HEK293T (cell line): ENCODE results near the gene MEAK7.

Experiments used
- CTCF ChIA-PET: fragments of 350-600 bp; formaldehyde crosslinking; extraction: SDS; loops from one replicate; lab custom pipeline; 2021; ENCODE audit warnings: antibody characterized with exemption, inconsistent platforms; lab: Yijun Ruan, JAX
- POLR2A ChIA-PET: fragments of 350-600 bp; formaldehyde crosslinking; extraction: SDS; loops from one replicate; lab custom pipeline; 2020; ENCODE audit warnings: antibody characterized with exemption, inconsistent platforms; lab: Yijun Ruan, JAX
- DNase-seq: peaks from one replicate; pipeline ENCODE4 v3.0.0; 2012; ENCODE audit warnings: mixed read lengths; ENCODE audit errors: extremely low spot score
- ARNT ChIP-seq: fragments of 450-650 bp; IDR thresholded peaks from 2 replicates; pipeline ENCODE4 v1.6.1; 2017; ENCODE audit warnings: mild to moderate bottlenecking
- BHLHE40 ChIP-seq: fragments of 450-650 bp; IDR thresholded peaks from 2 replicates; pipeline ENCODE4 v1.6.1; 2016; ENCODE audit warnings: mild to moderate bottlenecking, moderate library complexity, borderline replicate concordance
- CTBP1 ChIP-seq: fragments of 450-650 bp; IDR thresholded peaks from 2 replicates; pipeline ENCODE4 v1.6.1; 2016; ENCODE audit warnings: borderline replicate concordance
- ELF4 ChIP-seq: fragments of 450-650 bp; IDR thresholded peaks from 2 replicates; pipeline ENCODE4 v1.6.1; 2017; ENCODE audit warnings: antibody characterized with exemption
- FOXA1 ChIP-seq: fragments of 450-650 bp; IDR thresholded peaks from 2 replicates; pipeline ENCODE4 v1.6.1; 2016; ENCODE audit warnings: mild to moderate bottlenecking
- FOXK2 ChIP-seq: fragments of 450-650 bp; IDR thresholded peaks from 2 replicates; pipeline ENCODE4 v1.6.1; 2016; ENCODE audit warnings: mild to moderate bottlenecking
- FOXM1 ChIP-seq: fragments of 450-650 bp; IDR thresholded peaks from 2 replicates; pipeline ENCODE4 v1.6.1; 2017; ENCODE audit warnings: mild to moderate bottlenecking, borderline replicate concordance
- HDGF ChIP-seq: fragments of 450-650 bp; IDR thresholded peaks from 2 replicates; pipeline ENCODE4 v1.6.1; 2017; ENCODE audit warnings: antibody characterized with exemption, borderline replicate concordance
- L3MBTL2 ChIP-seq: fragments of 450-650 bp; conservative IDR thresholded peaks from 2 replicates; pipeline ENCODE4 v1.6.1; 2016; ENCODE audit warnings: mild to moderate bottlenecking
- LEF1 ChIP-seq: fragments of 450-650 bp; IDR thresholded peaks from 2 replicates; pipeline ENCODE4 v1.6.1; 2017; ENCODE audit warnings: mild to moderate bottlenecking, borderline replicate concordance
- NFRKB ChIP-seq: fragments of 450-650 bp; IDR thresholded peaks from 2 replicates; pipeline ENCODE4 v1.6.1; 2016; ENCODE audit warnings: mild to moderate bottlenecking, moderate library complexity
- SP1 ChIP-seq: fragments of 450-650 bp; IDR thresholded peaks from 2 replicates; pipeline ENCODE4 v1.6.1; 2017
- SUZ12 ChIP-seq: fragments of 450-650 bp; IDR thresholded peaks from 2 replicates; pipeline ENCODE4 v1.6.1; 2016; ENCODE audit warnings: mild to moderate bottlenecking
- TARDBP ChIP-seq: fragments of 450-650 bp; IDR thresholded peaks from 2 replicates; pipeline ENCODE4 v1.6.1; 2016
- ZNF384 ChIP-seq: fragments of 450-650 bp; IDR thresholded peaks from 2 replicates; pipeline ENCODE4 v1.6.1; 2016
- TF ChIP-seq, protein P1 (sequence below): fragments of 450-650 bp; IDR thresholded peaks from 2 replicates; pipeline ENCODE4 v1.6.1; 2016

Gene MEAK7

DNA sequence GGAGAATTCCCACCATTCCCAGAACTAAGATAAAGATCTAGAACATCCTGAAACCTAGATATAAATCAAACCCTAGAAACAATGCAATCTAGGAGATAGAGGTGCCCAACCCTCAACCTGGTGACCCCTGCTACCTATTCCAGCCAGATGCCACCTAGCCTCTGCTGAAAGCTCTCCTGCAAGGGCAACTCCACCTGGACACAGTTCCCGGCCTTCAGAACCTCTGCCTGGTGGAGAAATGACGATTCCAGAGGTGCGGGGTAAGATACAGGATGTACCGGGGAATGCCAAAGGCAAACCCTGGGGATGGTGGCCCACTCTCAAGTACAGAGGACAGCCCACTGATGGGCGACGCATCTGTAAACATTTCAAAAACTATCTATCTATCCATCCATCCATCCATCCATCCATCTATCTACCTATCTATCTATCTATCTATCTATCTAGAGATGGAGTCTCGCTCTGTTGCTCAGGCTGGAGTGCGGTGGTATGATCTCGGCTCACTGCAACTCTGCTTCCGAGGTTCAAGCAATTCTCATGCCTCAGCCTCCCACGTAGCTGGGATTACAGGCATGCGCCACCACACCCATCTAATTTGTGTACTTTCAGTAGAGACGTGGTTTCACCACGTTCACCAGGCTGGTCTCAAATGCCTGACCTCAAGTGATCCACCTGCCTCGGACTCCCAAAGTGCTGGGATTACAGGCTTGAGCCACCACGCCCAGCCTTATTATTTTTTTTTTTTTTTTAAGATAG, 19.0 kb downstream of the MEAK7 start:
- DNase-seq = no peak
- no peak for TF ChIP-seq NFRKB
- no peak for TF ChIP-seq FOXK2
- TF ChIP-seq BHLHE40 = no peak
- no peak for TF ChIP-seq FOXM1
- TF ChIP-seq, protein P1, sequence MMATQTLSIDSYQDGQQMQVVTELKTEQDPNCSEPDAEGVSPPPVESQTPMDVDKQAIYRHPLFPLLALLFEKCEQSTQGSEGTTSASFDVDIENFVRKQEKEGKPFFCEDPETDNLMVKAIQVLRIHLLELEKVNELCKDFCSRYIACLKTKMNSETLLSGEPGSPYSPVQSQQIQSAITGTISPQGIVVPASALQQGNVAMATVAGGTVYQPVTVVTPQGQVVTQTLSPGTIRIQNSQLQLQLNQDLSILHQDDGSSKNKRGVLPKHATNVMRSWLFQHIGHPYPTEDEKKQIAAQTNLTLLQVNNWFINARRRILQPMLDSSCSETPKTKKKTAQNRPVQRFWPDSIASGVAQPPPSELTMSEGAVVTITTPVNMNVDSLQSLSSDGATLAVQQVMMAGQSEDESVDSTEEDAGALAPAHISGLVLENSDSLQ = no peak
- TF ChIP-seq TARDBP = no peak
- TF ChIP-seq HDGF = no peak
- POLR2A ChIA-PET = no interaction called here
- CTCF ChIA-PET = no interaction called here

DNA sequence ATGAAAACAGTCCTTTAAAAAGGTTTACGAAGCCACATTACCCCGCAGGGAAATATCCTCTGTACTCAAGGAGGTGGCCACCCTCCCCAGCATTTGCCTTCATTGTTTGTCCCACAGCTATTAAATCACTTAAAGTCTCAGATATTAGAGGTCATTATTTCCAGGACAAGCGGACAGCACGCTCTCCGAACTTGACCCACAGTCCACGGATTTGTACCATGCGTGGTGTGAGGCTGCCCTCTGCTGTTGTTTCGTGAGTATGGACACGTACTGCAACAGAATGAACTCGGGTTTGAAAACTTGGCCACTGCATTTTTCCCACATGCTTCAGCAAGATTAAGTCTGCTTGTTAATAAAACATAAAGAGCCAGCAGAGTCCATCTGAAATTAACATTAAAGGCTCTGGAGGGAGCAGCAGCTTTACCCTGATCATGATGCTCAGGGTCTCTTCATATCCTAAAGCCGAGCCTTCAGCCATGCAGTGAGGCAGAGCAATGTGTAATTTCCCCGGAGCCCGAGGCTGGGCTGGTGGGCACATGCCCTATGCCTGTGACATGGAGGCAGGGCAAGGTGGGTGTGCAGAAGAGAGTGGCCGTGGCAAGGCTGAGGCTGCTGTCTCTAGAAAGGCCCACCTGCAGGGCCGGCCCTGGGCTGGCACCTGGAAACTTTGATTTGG, 19.7 kb downstream of the MEAK7 start:
- CTCF ChIA-PET = interaction anchor here (1.0 to 2.0 kb wide), 4 partner anchors 12 to 208 kb away, joined by 3 to 11 read pairs (median 4); no protein-coding TSS in a partner anchor
- DNase-seq = peak; percentile 66
- TF ChIP-seq SUZ12 (no peak), ARNT (no peak), CTBP1 (no peak), ELF4 (no peak), FOXK2 (no peak), ZNF384 (no peak), FOXA1 (no peak), TARDBP (no peak), FOXM1 (no peak), SP1 (no peak), HDGF (no peak), LEF1 (no peak), BHLHE40 (no peak), NFRKB (no peak)
- POLR2A ChIA-PET = no interaction called here

DNA sequence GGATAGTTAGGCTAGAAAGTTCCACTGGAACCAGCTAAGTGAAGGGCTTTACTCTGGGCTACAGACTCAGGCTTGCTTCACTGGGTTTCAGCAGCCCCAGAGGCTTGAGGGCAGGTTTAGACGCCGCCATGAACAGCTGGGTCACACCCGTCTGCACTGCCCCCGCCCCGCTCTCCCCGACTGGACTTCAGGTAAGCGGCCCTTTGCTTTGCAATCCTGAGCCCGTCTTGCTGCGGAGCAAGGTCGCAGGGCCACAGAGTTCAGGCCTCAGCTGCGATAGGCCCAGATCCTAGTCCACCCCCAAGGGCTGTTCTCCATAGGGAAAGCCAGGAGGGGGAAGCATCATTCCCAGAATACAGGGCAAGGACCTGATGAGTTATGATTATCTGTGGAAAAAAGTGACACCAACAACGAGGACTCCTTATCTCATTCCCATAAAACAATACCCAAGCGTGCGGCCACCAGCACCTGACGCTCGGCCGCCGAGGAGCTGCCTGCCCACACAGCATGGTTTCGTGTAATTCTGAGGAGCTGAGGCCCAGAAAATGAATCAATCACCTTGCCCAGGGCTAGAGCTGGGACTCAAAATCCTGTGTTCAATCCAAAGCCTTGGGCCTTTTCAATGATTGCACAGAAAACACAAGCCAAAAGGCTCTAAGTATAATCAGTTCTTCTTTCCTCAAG, 20.4 kb downstream of the MEAK7 start:
- no peak for TF ChIP-seq FOXK2
- TF ChIP-seq BHLHE40 = no peak
- TF ChIP-seq TARDBP = no peak
- TF ChIP-seq FOXA1 = no peak
- DNase-seq = no peak
- ChIA-PET CTCF (interaction anchor here (1.0 to 2.0 kb wide), 4 partner anchors 13 to 207 kb away, joined by 3 to 11 read pairs (median 4); no protein-coding TSS in a partner anchor), POLR2A (no interaction called here)

DNA sequence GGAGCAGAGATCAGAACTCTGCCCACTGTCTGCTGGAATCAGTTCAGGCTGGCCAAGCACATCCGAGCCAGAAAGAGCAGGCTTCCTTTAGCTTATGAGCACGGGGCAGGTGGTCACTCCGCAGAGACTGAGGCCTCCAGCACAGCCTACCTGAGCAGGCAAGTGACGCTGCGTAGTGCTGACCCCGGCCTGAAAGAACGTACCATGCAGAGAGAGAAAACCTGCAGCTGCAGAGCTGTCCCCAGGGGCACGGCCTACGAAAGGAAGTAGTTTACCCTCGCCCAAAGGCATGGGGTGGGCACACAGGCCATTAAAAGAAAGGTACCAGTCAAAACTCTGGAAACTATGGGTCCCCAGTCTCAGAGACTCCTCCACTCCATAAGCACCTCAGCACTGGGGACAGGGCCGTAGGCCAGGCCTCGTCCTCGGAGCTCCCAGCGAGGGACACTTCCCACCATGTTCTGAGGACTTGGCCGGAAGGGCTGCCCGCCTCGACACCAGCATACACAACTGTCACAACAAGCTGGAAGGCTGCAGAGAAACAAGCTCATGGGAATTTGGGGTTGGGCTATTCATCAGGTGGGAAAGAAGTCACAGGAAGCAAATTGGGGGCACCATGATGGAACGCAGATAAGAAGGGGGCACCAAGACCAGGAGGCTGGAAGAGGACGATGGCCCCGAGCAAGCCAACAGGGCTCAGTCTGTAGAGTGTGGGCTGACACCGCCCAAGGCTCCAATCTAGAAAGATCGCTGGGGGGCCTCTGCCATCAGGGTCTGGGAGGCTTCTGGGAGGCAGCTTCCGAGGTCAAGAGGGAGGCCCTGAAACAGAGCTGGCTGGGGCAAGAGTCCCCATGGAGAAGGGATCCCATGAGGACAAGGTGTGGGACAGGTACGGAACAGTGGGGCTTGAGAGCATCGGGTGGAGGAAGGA, 21.2 kb downstream of the MEAK7 start:
- CTCF ChIA-PET = interaction anchor here (1.4 to 2.0 kb wide), 2 partner anchors 203 to 206 kb away, joined by 3 to 11 read pairs; no protein-coding TSS in a partner anchor

DNA sequence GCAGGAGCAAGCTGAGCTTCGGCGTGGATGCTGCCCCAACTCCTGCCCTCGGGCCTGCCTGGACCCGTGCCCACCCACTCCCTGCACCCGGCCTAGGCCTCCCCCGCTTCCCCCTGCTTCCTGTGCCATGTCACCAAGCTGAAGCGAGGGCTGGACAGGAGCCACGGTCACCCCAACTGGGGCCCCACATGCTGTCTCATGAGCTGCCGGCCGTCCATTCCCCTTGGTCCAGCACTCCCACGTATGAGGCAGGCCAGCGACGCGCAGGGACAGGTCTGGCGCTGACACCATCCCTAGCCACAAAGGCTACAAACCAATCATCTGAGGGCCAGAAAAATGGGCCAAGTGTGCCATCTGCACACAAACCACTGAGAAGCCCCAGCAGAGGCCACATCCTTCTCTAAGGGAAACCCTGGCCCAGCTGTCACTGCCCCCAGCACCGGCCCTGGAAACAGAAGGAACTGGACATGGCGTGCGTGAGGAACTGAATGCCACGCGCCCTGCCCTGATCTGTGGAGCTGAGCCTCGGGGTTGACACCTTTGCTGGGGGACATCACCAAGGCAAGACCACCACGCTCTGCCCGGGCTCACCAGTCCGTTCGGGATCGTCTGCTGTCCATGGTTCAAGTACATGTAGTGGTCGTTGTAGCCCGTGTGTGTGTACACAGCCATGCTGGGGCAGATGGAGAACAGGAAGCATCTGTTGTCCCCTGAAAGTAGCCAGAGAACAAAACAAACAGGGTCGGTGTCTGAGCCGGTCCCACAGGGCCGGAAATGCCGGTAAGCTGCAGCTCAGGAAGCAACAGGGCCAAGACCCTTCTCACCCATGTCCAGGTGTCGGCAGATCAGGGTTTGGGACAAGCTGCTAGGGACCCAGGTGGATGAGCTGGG, 22.2 kb downstream of the MEAK7 start:
- DNase-seq = no peak
- ChIA-PET CTCF (interaction anchor here (0.7 to 2.0 kb wide), 3 partner anchors 12 to 205 kb away, joined by 3 to 11 read pairs (median 3); no protein-coding TSS in a partner anchor), POLR2A (no interaction called here)
- TF ChIP-seq LEF1 = no peak
- no peak for TF ChIP-seq TARDBP
- no peak for TF ChIP-seq FOXM1
- no peak for TF ChIP-seq FOXA1
- TF ChIP-seq SP1 = no peak
- TF ChIP-seq BHLHE40 = no peak
- TF ChIP-seq ARNT = no peak
- no peak for TF ChIP-seq FOXK2
- TF ChIP-seq ELF4 = no peak
- TF ChIP-seq HDGF = no peak

More for the DNA sequence above, 21.2 kb downstream of the MEAK7 start:
- POLR2A ChIA-PET = no interaction called here
- TF ChIP-seq FOXA1 (no peak), L3MBTL2 (no peak), LEF1 (no peak), SUZ12 (no peak), BHLHE40 (no peak), FOXK2 (no peak), CTBP1 (no peak)
- TF ChIP-seq, protein P1 = no peak
- no peak for DNase-seq
